HG03571 (cell line): ENCODE results near the gene CYP2D6.

Experiments
- ATAC-seq: cut with Tn5 transposase; IDR thresholded peaks from one replicate; pipeline ENCODE4 v1.9.1; 2021; ENCODE audit not compliant: unreplicated experiment

CYP2D6 gene

DNA sequence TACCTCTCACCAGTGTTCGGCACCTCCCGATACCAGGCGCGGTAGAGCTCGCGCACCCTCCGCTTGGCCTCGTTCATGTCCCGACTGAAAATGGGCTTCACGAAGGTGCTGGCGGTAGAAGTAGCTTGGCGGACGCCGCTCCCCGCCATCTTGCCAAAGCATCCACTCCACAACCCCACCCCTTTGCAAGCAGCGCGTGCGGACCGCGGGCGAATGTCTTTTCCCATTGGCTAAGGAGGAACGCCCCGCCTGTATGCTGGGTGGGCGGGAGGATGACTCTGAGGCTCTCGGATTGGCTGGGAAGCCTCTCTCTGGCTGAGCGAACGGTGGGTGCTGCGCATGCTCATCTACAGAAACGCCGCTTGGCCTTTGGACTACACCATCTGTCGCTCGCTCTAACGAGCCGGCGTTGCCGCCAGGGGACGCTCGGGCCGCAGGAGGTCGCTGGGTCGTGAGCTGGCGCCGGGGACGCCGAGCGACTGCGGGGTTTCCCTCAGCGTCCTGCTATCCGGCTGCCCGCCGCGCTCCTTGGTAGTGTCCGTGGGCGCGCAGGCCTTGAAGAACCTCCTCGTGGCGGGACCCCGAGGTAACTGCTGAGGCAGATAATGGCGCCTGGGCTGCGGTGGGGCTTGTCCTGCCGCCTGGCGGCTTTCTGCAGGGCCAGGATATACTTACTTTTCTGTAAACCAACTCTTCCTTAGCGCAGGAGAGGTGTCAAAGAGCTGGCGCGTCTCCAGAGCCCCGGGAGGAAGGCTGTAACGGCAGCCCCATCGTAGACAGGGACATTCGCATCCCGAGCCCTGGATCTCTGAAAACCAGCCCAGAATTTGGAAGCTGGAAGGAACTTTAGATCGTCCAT, 39.8 kb downstream of the CYP2D6 start, which contains the start of gene NDUFA6:
Gene NDUFA6 (minus strand): TSS at position 177 of the 859 bp plus-strand sequence. CDS start 28 bp downstream, at position 149.
- peak; percentile 93 for ATAC-seq

DNA sequence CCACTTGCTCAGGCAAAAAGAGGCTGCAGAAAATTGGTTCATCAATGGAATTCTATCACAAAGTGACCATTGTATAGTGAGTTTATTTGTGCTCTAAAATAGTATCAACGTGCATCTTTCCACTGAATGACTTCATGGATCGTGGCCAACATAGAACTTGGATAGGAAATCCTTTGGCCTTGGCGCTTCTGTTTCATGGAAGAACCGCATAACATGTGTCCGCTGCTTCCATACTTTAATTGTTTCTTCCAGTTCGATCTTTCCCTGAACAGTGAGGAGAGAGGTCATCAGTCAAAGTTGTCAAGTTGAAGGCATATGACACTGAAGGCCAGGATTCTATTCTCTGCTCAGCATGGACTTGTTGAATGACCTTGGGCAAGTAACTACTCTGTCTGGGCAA, 44.6 kb downstream of the CYP2D6 start:
- ATAC-seq, result no peak

DNA sequence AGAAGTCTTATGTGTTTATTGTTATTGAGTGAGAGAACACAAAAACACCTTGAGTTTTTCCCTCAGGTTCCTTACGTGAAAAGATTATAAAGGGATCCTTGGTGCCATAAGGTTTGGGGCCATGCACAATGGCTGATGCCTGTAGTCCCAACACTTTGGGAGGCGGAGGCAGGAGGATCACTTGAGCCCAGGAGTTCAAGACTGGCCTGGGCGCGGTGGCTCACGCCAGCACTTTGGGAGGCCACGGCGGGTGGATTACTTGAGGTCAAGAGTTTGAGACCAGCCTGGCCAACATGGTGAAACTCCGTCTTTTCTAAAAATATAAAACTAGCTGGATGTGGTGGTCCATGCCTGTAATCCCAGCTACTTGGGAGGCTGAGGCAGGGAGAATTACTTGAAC, 45.7 kb downstream of the CYP2D6 start:
- ATAC-seq, result no peak

DNA sequence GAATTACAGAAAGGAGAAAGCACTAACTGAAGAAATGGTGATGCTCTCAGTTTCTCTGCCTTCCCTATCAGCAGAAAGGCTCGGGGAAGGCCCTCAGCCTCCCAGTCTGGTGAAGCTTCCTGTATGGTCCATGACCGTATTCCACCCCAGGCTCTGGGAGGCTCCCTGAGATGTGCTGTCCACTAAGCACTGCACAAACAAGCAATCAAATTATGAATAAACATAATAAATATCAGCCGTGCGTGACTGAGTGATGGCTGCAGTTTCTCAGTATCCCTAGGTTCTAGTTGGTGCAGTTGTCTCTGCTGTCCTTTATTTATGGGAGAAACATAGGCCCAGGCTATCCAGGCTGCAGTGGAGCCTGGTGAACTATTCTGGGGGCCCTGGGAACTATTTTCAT, 47.5 kb downstream of the CYP2D6 start:
- ATAC-seq, result no peak

DNA sequence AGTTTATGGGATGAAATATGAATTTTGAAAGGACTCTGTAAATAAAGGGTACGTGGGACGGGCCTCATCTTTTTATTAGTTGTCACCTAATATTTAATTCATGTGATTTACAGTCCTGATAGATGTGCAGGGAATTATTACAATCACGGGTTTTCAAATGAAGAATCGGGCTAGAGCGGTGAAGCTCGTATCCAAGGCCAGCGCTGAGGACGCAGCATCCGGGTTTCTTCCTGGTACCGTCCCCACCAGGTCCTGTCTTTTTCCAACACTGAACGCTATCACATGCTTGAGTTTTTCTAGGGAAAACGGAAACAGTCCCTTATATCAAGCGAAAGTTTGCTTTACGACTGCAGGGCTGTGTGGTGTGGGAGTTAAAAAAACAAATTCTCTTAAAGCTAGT, 50.3 kb downstream of the CYP2D6 start:
- ATAC-seq, result no peak

DNA sequence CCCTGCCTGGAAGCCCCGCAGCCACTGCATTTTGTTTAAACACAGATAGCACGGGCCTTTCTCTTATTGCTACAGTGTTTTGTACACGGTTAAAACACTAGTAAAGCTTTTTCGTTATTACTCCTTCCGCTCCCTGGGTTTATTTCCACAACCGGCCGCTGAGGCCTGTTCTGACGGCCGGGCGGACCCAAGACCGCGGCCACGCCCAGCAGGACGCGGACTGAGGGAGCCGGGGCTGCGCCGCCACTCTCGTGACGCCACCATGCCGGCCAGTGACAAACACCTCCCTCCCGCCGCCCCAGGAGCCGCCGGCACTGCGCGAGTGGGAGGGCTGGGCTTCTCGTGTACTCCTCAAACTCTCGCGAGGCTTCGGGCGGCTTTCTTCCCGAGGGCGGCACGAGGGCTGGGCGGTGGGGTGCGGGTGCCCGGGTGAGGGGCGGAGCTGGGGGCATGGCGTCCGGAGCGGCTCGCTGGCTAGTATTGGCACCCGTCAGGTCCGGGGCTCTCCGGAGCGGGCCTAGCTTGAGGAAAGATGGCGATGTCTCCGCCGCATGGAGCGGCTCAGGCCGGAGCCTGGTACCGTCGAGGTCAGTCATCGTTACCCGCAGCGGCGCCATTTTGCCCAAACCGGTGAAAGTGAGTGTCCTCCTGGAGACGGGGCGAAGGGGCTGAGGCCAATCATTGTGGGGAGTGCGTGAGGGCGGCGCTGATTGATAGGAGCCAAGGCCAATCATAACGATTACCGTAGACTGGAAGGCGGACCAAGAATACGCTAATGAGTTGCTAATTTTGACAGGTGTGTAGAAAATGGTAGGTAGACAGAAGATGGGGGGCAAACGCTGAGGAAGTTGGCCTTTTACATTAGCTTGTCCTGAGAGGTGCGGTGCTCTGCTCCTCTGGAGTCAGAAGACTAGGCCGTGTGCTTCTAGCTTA, 51.0 kb downstream of the CYP2D6 start, which contains the start of gene SMDT1:
Gene SMDT1 (plus strand): TSS at position 382 of the 933 bp plus-strand sequence. CDS start 69 bp downstream, at position 451.
- ATAC-seq, result peak; percentile 74

DNA sequence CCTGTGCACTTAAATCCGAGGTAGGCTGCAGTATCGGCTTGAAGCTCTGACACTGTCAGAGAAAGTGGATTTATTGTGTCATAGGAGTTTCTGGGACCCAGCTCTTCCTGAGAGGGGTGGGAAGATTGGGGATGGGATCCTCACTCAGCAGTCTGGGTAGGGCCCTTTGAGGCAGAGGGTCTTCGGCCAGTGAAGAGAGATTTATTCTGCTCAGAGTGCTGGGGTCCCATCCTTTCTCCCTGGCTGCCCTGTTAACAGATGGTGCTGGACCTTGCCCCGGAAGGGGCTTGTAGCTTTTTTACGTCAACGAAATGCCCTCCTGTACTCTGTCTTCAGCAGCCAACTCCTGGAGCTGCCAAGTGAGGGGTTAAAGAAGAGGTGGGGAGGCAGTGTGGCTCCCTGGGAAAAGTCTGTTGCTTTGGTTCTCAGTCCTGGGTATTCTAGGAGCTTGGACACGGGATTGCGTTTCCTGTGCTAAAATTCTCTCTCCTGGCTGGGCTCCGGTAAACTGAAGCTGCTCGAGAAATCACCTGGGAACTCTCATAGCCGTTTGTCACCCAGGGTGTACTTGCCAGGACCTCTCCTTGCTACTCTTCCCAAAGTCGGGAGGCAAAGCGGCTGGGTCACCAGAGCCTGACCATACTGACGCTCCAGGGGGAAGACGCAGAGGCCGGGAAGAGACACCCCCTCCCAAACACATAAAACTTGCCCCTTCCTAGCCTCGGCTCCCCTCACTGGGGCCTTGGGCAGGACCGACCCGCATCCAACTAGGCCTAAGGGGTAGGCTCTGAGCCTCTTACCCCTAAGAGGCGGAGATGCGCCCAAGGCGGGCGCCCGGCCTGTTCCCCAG, 51.9 kb downstream of the CYP2D6 start:
- peak; percentile 7 for ATAC-seq

DNA sequence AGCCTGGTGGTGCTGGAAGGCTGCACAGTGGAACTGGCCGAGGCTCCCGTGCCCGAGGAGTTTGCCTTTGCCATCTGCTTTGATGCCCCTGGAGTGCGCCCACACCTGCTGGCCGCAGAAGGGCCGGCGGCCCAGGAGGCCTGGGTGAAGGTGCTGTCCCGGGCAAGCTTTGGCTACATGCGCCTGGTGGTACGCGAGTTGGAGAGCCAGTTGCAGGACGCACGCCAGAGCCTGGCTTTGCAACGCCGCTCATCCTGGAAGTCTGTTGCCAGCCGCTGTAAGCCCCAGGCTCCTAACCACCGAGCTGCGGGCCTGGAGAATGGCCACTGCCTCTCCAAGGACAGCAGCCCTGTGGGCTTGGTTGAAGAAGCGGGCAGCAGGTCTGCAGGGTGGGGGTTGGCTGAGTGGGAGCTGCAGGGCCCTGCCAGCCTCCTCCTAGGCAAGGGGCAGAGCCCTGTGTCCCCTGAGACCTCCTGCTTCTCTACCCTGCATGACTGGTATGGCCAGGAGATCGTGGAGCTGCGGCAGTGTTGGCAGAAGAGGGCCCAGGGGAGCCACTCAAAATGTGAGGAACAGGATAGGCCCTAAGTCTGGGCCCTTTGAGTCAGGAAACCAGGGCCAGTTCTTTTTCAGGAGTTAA, 53.0 kb downstream of the CYP2D6 start:
- ATAC-seq, result no peak

DNA sequence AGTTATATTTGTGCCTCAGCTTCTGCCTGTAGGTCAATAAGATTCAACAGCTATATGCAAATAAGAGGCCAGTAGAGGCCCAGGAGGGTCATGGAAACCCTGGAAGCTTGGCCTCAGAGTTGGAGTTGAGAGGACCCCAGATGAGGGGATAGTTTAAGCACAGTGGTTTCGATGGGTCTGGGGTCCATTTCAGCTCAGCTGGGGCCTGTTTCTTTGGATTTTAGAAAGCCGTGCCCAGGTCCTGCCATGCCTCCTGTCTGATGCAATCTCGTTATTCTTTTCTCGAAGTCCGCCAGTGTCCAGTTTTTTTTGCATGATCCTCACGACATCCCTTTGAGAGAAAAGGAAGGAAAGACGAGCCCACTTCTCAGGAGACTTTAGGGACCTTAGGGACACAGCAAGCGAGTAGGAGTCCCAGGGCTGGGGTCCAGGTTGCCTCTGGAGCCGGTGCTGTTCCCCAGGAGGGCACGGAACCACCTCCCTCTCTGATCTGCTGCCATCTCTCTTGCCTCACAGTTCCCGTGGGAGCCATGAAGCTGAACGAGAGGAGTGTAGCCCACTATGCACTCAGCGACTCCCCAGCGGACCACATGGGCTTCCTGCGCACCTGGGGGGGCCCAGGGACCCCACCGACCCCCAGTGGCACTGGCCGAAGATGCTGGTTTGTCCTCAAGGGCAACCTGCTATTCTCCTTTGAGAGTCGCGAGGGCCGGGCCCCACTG, 53.7 kb downstream of the CYP2D6 start:
- no peak for ATAC-seq
